Activated naive CD4-positive, alpha-beta T cell treated with anti-CD3 and anti-CD28 coated beads, Interleukin-2, amount 50 U/mL, for 72 hours (primary cell): Measurements from ENCODE around the gene SERPINA1. TPM values are rescaled to one million over a fixed set of nuclear protein-coding genes. Genes with fewer than 3 reads are reported as not detected.
"Not testable (repeated sequence)": the region's sequence is repeated elsewhere in the genome, so short reads cannot be mapped to it uniquely, and the experiment has no call there.

Experiments
- ATAC-seq, 2 donors: fragments of 150-1000 bp; cut with Tn5 transposase; 2 replicates each; pipeline ENCODE4 v1.10.0; 2021; ENCODE audit warnings: mild to moderate bottlenecking in 2 of 2, moderate library complexity in 2 of 2
- DNase-seq, 2 donors: peaks; one replicate each; pipeline ENCODE4 v3.0.0; 2021 to 2022; ENCODE audit warnings: low spot score in 2 of 2
- H3K27ac Mint-ChIP-seq, 2 donors: one replicate each; pipeline ENCODE4 v1.8.0; 2022; ENCODE audit warnings: mild to moderate bottlenecking in 2 of 2, mixed read lengths in 2 of 2
- H3K36me3 Mint-ChIP-seq, 2 donors: one replicate each; pipeline ENCODE4 v1.8.0; 2022; ENCODE audit warnings: mixed read lengths in 2 of 2
- H3K9me3 Mint-ChIP-seq, 2 donors: one replicate each; pipeline ENCODE4 v1.8.0; 2022; ENCODE audit warnings: mixed read lengths in 2 of 2
- total RNA-seq, 2 donors: library from RNA; stranded (reverse); gene quantifications; one replicate each; pipeline ENCODE4 v1.2.3, GENCODE V29; 2022

Gene SERPINA1
- total RNA-seq, 2 donors from 2014 or later, result 1.5 to 29.9 TPM

DNA sequence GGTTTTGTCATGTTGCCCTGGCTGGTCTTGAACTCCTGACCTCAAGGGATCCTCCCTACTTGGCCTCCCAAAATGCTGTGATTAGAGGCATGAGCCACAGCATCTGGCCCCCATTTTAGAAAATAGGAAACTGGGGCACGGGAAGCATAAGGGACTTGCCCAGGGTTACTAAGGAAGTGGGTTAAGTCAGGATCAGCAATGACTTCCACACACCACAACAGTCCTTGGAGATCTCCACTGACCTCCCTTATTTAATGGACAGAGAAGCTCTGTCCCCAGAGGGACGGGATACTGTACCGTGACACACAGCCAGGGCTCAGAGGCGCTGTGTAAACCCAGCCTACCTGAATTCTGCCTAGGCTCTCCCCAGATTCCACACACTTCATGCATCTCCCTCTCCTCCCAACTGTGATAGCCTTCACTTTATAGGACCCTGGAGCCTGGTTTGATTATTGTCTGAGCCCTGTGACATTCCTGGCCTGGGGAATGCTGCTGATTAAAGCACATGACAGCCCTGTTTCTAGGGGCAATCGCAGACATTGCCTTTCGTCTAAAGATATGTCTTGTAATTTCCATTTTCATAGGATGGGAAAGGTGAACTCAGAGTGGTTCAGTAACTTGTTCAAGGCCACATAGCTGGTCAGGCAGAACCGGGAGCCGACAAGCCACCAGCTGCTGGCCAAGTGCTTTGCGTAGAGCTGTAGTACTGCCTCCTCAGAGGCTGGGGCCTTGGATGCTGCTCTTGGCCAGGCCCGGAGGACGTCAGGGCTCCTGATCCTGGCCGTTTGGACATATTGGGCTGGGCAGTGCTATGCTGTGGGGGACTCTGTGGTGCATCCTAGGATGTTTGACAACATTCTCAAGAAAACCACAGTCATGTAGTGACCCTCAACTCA lies 20.8 kb downstream of the SERPINA1 start:
- Mint-ChIP-seq H3K27ac (peak overlapping the region in 1 of 2 donors; percentile 44), H3K9me3 (no peaks in the 10 kb centered on the region), H3K36me3 (no peaks in the 10 kb centered on the region)
- ATAC-seq (no peak), DNase-seq (no peak)

DNA sequence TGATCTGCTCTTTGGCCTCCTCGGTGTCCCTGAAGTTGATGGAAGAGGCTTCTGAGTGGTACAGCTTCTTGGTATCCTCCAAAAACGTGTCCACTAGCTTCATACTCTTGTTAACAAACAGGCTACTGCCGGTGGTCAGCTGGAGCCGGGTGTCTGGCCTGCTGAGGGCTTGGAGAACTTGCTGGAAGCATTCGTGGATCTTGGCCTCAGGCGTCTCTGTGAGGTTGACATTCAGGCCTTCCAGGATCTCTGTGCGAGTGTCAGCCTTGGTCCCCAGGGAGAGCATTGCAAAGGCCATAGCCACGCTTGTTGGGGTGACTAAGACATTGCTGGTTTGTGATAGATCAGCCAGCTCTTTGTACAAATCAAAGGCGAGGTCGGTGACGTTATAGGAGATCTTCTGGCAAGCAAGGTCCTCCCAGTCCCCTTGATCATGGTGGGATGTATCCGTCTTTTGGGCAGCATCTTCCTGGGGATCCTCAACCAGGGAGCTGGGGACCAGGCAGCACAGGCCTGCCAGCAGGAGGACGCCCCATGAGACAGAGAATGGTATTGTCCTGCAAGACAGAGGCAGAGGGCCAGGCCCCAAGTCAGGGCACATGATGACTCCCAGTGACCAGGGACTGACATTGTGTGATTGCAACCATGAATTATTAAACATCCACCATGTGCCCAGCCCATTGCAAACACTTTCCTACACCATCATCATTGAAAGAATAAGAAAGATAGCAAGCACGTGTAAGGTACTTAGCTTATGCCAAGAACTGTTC lies 22.1 kb downstream of the SERPINA1 start, which contains the start of gene SERPINA2:
Gene SERPINA2 (minus strand): TSS at position 553 of the 770 bp plus-strand sequence.
- ATAC-seq, result no peak
- DNase-seq, result no peak
- no peaks in the 10 kb centered on the region for H3K9me3 Mint-ChIP-seq
- peak within 1 kb of the TSS in 1 of 2 donors; percentile 27 for H3K27ac Mint-ChIP-seq
- no peaks in the 10 kb centered on the region for H3K36me3 Mint-ChIP-seq

DNA sequence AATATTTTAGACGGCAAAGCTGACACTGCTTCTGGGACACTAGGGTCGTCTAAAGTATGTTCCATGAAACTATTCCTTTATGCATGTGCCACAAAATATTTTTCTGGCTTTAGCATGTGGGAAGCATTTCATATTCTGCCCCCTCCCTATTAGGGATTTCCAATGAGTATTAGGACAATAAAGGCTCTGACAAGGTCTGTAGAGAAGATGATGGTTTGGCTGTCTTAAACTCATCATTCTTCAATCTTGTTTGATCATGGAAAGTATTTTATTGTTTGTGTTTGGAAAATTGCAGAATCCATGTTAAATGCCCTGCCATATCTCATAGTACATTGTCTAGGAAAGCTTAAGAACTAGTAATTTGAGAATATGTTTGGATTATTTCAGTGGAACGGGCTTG lies 22.8 kb downstream of the SERPINA1 start:
- ATAC-seq (no peak), DNase-seq (no peak)
- Mint-ChIP-seq H3K9me3 (no peaks in the 10 kb centered on the region), H3K36me3 (no peaks in the 10 kb centered on the region), H3K27ac (no peak overlapping the region)

DNA sequence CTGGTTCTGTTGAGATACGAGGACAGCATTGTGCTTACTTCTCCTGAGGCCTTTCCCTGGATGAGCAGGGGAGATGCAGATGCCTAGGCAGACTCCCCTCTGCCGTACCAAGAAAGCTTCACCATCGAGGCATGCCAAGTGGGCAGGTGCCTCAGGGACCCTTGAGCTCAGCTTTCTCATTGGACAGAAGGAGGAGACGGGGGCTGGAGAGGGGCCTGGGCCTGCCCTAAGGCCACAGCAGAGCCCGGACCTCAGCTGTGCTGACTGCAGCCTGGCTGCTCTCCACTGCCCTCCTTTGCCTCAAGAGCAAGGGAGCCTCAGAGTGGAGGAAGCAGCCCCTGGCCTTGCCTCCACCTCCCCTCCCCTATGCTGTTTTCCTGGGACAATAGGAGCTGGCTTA lies 23.4 kb downstream of the SERPINA1 start:
- peak in 1 of 2 donors; percentile 16 for DNase-seq

DNA sequence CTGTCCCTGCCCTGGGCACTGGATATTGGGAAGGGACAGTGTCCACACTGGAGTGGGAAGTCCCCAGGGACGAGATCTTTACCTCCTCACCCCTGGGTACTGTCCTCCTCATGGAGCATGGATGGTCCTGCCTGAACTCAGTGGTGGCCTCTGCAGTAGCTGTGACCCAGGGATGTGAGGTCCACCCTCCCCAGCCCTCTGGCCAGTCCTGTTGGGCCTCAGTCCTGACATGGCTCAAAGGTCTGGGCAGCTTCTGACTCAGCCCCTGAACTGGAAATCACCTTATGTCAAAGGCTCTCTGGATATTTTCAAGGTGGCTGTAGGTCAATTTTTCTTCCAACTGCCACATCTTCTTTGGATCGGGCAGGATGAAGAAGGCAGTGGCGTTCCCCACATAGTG lies 24.4 kb downstream of the SERPINA1 start:
- ATAC-seq, result no peak
- Mint-ChIP-seq H3K9me3 (no peaks in the 10 kb centered on the region), H3K27ac (no peak overlapping the region)

More for the DNA sequence above, 23.4 kb downstream of the SERPINA1 start:
- ATAC-seq, result no peak
- Mint-ChIP-seq H3K9me3 (no peaks in the 10 kb centered on the region), H3K36me3 (no peaks in the 10 kb centered on the region), H3K27ac (no peak overlapping the region)

DNA sequence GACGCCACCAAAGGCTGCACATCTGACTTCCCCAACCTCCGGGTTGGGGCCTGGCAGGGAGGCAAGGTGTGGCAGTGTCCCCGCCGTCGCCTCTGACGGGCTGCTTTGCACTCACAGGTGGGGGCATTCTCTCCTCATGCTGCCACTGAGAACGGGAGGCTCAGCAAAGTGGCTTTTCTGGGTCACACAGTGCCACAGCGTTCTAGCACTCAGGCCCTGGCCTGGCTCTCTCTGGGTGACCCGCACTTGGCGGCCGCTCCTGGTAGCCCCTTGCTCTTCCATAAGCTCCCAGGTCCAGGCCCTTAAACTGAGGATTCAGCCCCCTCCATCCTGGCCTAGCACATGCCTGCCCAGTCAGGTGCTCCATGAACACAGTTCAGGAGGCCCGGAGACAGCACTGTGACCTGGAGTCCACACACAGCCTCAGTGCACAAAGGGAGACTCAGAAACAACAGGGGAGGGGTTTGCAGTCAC lies 25.2 kb downstream of the SERPINA1 start:
- Mint-ChIP-seq H3K36me3 (no peaks in the 10 kb centered on the region), H3K9me3 (no peaks in the 10 kb centered on the region), H3K27ac (no peak overlapping the region)
- peak in 1 of 2 donors; percentile 21 for DNase-seq
- no peak for ATAC-seq

More for the DNA sequence above, 24.4 kb downstream of the SERPINA1 start:
- H3K36me3 Mint-ChIP-seq, result no peaks in the 10 kb centered on the region
- DNase-seq, result peak in 1 of 2 donors; percentile 31

DNA sequence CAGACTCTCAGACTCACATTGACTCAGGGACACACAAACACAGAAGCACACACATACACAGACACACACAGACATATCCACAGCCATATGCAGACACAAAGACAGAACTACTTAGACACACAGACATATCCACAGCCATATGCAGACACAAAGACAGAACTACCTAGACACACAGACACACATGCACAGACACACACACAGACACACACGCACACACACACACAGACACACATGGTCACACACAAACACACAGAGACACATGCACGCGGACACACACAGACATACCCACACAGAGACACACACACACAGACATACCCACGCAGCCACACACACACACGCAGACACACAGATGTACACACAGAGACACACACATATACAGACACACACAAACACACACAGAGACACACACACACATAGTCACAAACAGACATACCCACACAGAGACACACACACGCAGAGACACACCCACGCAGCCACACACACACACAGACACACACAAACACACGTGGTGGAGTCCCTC lies 25.7 kb downstream of the SERPINA1 start:
- Mint-ChIP-seq H3K27ac (no peak overlapping the region), H3K9me3 (no peaks in the 10 kb centered on the region), H3K36me3 (no peaks in the 10 kb centered on the region)
- ATAC-seq (no peak), DNase-seq (no peak)

DNA sequence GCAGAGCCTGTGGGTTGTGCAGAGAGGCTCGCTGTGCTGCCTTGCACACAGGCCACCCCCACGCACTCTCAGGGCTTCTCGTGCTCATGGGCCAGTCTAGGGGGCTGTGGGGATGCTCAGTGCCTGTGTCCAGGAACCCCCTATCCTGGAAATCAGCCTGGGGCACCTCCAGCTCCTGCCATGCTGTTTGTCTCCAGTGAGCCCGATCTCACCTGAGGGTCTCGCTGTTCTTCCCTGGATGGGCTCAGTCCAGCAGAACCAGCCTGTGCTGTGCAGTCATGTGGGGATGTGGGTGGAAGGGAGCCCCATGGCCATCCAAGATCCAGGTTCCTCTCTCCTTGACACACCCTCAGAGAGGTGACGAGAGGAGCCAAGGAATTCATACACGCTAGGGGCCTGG lies 26.7 kb downstream of the SERPINA1 start:
- Mint-ChIP-seq H3K9me3 (no peaks in the 10 kb centered on the region), H3K36me3 (no peaks in the 10 kb centered on the region), H3K27ac (no peak overlapping the region)
- DNase-seq (peak in 1 of 2 donors; percentile 33), ATAC-seq (no peak)

DNA sequence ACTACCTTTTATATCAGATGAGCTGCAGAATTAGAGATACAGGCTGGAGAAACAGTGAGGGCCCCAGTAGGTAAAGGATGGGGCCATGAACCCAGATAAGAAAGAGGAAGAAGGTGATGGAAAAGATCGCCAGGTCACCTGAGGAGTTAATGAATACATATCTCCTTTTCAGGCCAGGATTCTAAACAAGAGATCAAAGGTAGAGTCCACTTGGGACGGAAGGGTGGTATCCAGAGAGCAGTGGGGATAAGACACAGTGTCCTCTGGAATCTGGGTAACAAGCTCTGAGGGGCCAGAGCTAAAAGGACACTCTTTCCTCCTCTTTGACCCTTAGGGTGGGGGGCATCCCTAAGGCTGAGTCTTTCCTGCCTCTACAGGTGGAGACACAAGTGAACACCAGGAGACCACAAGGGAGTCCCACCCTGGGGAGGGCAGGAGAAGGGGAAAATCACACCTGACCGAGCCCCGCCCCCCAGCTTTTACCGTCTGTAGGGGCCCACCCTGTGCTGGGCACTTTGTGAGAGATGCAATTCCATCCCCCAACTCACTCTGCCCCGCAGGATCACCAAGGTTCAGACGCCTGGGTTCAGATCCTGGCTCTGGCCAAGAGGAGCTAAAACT lies 27.3 kb downstream of the SERPINA1 start:
- Mint-ChIP-seq H3K36me3 (no peaks in the 10 kb centered on the region), H3K27ac (no peak overlapping the region), H3K9me3 (no peaks in the 10 kb centered on the region)
- DNase-seq (no peak), ATAC-seq (no peak)

DNA sequence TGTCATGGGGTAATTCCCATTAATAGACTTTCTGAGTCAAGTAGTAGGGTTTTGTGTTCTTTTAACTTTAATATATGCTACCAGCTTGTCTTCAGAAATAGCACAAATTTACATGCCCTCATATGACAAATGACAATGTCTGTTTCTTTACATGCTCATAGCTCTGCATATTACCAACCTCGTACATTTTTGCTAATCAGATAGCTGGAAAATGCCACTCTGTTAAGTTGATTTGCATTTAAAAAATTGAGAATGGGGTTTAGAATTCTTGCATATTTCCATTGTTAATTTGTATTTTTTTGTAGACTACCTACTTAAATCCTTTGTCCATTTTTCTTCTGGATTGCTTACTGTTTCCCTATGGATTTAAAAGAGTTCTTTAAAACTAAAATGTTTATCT lies 31.2 kb downstream of the SERPINA1 start:
- no peak overlapping the region for H3K27ac Mint-ChIP-seq

DNA sequence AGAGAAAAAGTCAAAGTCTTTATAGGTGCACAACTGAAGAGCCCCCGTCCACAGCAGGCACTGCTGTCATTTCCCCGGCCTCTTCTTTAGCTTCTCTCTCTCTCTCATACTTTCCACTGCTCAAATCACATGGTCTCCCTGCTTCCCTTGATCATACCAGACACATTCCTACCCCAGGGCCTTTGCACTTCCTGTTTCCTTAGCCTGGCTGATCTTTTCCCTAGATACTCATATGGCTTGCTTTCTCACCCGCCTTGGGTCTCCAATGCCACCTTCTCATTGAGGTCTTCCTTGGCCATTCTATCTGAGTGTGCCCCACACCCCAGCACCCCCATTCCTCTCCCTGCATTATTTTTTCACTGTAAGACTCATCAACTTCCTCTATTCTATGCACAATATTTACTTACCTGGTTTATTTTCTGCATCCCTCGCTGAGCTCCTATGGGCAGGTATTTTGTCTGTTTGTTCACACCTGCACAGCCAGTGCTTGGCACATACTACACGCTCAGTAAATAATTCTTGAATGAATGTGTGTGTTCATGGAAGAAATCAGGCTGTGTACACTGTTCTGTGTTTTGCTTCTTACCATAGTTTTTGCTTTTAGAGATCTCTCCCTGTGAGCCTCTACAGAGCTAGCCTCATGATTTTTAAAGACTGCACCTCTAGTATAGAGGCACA lies 31.9 kb downstream of the SERPINA1 start:
- Mint-ChIP-seq H3K36me3 (no peaks in the 10 kb centered on the region), H3K9me3 (peaks cover 0 to 9% of the 10 kb centered on the region in 2 donors), H3K27ac (no peak overlapping the region)
- DNase-seq, result no peak
- ATAC-seq, result no peak

More for the DNA sequence above, 31.2 kb downstream of the SERPINA1 start:
- DNase-seq (no peak), ATAC-seq (no peak)
- peaks cover 0 to 2% of the 10 kb centered on the region in 2 donors for H3K9me3 Mint-ChIP-seq
- H3K36me3 Mint-ChIP-seq, result no peaks in the 10 kb centered on the region

DNA sequence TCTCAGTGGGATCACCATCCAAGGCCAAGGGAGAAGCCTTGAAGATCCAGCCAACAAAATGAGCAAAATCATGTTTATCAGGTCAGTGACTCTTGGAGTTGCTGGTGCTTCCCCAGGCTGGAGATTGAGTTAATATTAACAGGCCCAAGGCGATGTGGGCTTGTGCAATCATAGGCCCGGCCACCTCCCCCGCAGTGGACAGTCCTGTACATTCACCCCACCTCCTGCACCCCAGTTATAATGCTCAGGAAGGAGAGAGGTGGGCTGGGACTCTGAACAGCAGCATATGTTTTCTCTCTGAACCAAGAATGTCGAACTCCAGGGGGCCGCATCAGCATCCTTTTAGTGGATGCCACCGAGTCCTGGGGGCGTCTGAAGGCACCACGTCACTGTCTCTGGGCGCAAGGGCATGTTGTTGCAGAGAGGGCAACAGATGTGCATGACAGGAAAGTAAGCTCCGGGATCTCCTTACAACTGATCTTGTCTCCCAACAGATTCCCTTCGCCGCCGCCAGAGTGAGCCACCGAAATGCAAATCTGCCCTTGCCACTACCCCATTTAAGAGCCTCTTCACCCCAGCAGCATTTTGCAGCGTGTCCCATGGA lies 33.1 kb downstream of the SERPINA1 start:
- Mint-ChIP-seq H3K36me3 (no peaks in the 10 kb centered on the region), H3K9me3 (peaks cover 0 to 11% of the 10 kb centered on the region in 2 donors), H3K27ac (no peak overlapping the region)
- ATAC-seq (no peak), DNase-seq (no peak)

DNA sequence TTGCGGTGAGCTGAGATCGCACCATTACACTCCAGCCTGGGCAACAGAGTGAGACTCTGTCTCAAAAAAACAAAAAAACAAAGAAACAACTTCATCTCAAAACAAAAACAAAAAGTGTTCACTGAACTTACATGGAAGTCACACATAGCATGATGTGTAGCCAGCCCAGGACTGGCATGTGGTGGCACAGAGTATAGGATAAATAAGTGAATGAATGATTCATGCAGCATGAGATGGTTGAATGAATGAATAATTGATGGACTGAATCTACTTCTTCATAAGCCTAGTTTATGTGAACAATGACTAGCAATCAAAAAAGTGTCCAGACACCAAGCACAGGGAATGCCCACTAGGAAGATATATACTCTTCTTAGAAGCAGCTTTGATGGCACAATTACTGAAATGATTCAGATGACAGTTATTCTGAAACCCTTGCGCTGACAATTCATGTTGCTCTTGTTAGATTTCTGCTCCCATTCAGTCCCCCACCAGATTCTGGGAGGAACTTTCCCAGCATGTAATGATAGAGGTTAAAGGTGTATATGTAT lies 33.7 kb downstream of the SERPINA1 start:
- H3K9me3 Mint-ChIP-seq, result peaks cover 0 to 11% of the 10 kb centered on the region in 2 donors
- DNase-seq (no peak), ATAC-seq (peak in 1 of 2 donors; percentile 73)
- H3K27ac Mint-ChIP-seq, result no peak overlapping the region
- no peaks in the 10 kb centered on the region for H3K36me3 Mint-ChIP-seq

DNA sequence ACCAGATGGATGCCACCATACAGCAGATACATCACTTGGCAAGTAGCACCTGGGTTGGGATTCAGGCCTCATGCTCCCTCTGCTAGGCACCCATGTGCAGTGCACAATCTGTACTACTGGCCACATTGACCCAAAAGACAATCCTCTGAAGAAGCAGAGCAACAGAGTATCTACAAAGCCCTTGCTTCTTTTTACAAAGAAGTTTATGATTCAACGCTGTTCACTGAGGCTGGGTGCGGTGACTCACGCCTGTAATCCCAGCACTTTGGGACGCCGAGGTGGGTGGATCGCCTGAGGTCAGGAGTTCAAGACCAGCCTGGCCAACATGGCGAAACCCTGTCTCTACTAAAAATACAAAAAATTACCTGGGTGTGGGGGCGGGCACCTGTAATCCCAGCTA lies 34.2 kb downstream of the SERPINA1 start:
- not testable (repeated sequence) for H3K27ac Mint-ChIP-seq, H3K36me3 Mint-ChIP-seq, ATAC-seq, DNase-seq
- peaks cover 0 to 14% of the 10 kb centered on the region in 2 donors for H3K9me3 Mint-ChIP-seq

DNA sequence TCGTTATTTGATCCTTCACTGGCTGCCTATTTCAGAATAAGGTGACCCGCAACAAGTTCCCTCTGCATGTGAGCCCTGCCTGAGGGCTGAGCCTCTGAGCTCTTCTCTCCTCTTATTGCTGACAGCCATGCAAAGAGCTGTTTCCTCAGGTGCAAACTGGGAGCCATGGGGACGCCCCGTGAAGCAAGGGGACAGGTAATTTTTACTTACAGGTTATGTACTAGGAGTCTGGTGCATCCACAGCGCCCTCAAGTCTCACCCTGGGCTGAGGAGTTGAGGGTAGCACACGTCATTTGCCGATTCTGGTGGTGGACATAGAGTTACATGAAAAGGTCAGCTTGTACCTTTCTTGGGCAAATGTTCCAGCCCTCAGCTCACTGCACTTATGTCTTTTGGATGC lies 39.1 kb downstream of the SERPINA1 start:
- Mint-ChIP-seq H3K9me3 (peaks cover 4 to 19% of the 10 kb centered on the region in 2 donors), H3K27ac (no peak overlapping the region), H3K36me3 (peaks cover 5 to 6% of the 10 kb centered on the region in 2 donors)
- no peak for DNase-seq
- ATAC-seq, result no peak
